ENCODE data around the gene NDRG4.

DNA sequence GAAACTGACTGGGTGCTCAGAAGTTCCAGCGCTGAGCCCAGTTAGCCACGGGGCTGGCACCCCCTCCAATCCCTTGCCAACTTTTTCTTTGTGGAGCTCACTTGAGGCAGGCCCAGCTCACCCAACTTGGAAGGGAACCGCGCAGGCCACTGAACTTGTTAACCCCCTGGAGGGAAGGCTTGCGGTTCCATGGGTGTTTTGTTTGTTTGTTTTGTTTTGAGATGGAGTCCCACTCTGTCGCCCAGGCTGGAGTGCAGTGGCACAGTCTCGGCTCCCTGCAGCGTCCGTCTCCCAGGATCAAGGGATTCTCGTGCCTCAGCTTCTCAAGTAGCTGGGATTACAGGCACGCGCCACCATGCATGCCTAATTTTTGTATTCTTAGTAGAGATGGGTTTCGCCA, 34.1 kb upstream of the NDRG4 start:
- TF ChIP-seq POLR2A (IDR thresholded peaks at IDR 0.05), result no peak
- TF ChIP-seq, protein P1, sequence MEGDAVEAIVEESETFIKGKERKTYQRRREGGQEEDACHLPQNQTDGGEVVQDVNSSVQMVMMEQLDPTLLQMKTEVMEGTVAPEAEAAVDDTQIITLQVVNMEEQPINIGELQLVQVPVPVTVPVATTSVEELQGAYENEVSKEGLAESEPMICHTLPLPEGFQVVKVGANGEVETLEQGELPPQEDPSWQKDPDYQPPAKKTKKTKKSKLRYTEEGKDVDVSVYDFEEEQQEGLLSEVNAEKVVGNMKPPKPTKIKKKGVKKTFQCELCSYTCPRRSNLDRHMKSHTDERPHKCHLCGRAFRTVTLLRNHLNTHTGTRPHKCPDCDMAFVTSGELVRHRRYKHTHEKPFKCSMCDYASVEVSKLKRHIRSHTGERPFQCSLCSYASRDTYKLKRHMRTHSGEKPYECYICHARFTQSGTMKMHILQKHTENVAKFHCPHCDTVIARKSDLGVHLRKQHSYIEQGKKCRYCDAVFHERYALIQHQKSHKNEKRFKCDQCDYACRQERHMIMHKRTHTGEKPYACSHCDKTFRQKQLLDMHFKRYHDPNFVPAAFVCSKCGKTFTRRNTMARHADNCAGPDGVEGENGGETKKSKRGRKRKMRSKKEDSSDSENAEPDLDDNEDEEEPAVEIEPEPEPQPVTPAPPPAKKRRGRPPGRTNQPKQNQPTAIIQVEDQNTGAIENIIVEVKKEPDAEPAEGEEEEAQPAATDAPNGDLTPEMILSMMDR (IDR thresholded peaks at IDR 0.05), result no peak
- no peak for TF ChIP-seq POLR2AphosphoS5 (IDR thresholded peaks at IDR 0.05)

Measured in prostate gland (tissue), 2 donors.